Globus pallidus (tissue), 1 donor: ENCODE measurements around the gene TDRD15.
"Not testable (repeated sequence)": the region's sequence is repeated elsewhere in the genome, so short reads cannot be mapped to it uniquely, and the experiment has no call there.

Experiments used
- DNase-seq: peaks from one replicate; pipeline ENCODE4 v3.0.0-alpha.2; 2015; ENCODE audit warnings: low spot score

Gene TDRD15

GRCh38 chr2:21123473-21124393, at the start of gene TDRD15:
TDRD15 (plus strand) TSS chr2:21123968; CDS start chr2:21137468, 13,500 bp downstream.
- no peak for DNase-seq

GRCh38 chr2:21078296-21078695, 45.5 kb upstream of the TDRD15 start:
- no peak for DNase-seq

- no peak for DNase-seq
These were observed 40.3 kb upstream of the TDRD15 start for GRCh38 chr2:21083482-21083881.

GRCh38 chr2:21084401-21084800, 39.4 kb upstream of the TDRD15 start:
- DNase-seq, result no peak

GRCh38 chr2:21092308-21092869, 31.4 kb upstream of the TDRD15 start:
- DNase-seq, result no peak

- no peak for DNase-seq
These were observed 28.6 kb upstream of the TDRD15 start for GRCh38 chr2:21095178-21095577.

- DNase-seq, result no peak
These were observed 28.1 kb upstream of the TDRD15 start for GRCh38 chr2:21095714-21096113.

GRCh38 chr2:21096458-21096857, 27.3 kb upstream of the TDRD15 start:
- no peak for DNase-seq

- DNase-seq, result no peak
These were observed 26.4 kb upstream of the TDRD15 start for GRCh38 chr2:21097331-21097730.

- DNase-seq, result no peak
These were observed 25.5 kb upstream of the TDRD15 start for GRCh38 chr2:21098294-21098693.

GRCh38 chr2:21099281-21099907, 24.4 kb upstream of the TDRD15 start:
- DNase-seq, result no peak

- not testable (repeated sequence) for DNase-seq
These were observed 22.1 kb upstream of the TDRD15 start for GRCh38 chr2:21101514-21102155.

- no peak for DNase-seq
These were observed 21.4 kb upstream of the TDRD15 start for GRCh38 chr2:21102356-21102755.

GRCh38 chr2:21103274-21103891, 20.4 kb upstream of the TDRD15 start:
- no peak for DNase-seq

- DNase-seq, result no peak
These were observed 19.6 kb upstream of the TDRD15 start for GRCh38 chr2:21104030-21104660.

GRCh38 chr2:21111012-21111411, 12.8 kb upstream of the TDRD15 start:
- DNase-seq, result no peak

- DNase-seq, result no peak
These were observed 6.1 kb upstream of the TDRD15 start for GRCh38 chr2:21117688-21118087.

GRCh38 chr2:21118302-21118920, 5.4 kb upstream of the TDRD15 start:
- DNase-seq, result peak; percentile 41

- DNase-seq, result no peak
These were observed 8.1 kb downstream of the TDRD15 start for GRCh38 chr2:21131861-21132260.

- no peak for DNase-seq
These were observed 11.8 kb downstream of the TDRD15 start for GRCh38 chr2:21135585-21135984.

- DNase-seq, result no peak
These were observed 18.4 kb downstream of the TDRD15 start for GRCh38 chr2:21142149-21142548.
